GM12865 (cell line): ENCODE results near the gene LAMB3.

ENCODE experiments used
- DNase-seq: peaks from one replicate; pipeline ENCODE4 v3.0.0; 2010; ENCODE audit warnings: low read depth
- H3K4me3 ChIP-seq: 2 replicates; pipeline ENCODE4 v1.5.1; 2011; ENCODE audit warnings: mild to moderate bottlenecking, low read depth, low read length, control low read depth
- TF ChIP-seq, protein P1 (sequence below): IDR thresholded peaks from 2 replicates; pipeline ENCODE4 v1.5.1; 2011; ENCODE audit warnings: low read length, control low read depth, low read depth, inconsistent platforms; ENCODE audit not compliant: insufficient read depth; ENCODE audit errors: missing control alignments

LAMB3 gene

DNA sequence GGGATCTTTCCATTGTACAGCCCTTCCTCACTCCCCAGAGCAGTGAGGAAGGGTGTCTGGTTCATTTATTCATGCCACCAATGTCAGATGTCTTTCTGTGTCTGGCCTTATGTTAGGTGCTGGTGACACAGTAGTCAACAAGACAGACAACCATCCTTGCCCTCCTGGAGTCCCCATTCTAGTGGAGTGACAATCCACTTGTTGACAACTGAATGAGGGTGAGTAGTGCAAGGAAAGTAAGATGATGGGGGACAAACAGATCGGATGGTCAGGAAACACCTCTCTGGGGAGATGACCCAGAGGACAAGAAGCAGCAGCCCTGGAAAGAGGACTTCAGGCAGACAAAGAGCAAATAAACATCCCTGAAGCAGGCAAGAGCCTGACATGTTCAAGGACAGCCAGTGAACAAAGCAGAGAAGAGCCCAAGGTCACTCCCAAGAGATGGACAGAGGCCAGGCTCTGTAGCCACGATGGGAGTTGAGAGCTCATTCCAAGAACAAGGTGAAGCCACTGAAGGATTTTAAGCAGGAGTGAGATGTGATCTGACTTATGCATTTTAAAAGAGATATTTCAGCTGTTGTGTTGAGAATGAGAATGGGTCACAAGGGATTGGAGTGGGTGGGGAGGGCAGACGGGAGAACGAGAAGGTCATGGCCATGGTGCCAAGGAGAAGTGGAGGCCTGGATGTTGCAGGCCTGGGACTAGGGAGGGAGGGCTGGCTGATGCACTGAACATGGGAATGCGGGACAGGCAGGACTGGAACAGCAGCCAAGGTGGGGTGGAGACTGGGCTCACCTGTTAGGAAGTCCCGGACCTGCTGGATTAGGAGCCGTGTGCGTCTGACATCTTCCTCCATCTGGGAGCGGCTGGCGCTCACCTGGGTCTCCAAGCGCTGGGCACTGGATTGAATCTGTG, 30.2 kb downstream of the LAMB3 start:
- TF ChIP-seq, protein P1, sequence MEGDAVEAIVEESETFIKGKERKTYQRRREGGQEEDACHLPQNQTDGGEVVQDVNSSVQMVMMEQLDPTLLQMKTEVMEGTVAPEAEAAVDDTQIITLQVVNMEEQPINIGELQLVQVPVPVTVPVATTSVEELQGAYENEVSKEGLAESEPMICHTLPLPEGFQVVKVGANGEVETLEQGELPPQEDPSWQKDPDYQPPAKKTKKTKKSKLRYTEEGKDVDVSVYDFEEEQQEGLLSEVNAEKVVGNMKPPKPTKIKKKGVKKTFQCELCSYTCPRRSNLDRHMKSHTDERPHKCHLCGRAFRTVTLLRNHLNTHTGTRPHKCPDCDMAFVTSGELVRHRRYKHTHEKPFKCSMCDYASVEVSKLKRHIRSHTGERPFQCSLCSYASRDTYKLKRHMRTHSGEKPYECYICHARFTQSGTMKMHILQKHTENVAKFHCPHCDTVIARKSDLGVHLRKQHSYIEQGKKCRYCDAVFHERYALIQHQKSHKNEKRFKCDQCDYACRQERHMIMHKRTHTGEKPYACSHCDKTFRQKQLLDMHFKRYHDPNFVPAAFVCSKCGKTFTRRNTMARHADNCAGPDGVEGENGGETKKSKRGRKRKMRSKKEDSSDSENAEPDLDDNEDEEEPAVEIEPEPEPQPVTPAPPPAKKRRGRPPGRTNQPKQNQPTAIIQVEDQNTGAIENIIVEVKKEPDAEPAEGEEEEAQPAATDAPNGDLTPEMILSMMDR = no peak
- H3K4me3 ChIP-seq = no peak overlapping the region
- DNase-seq = no peak

DNA sequence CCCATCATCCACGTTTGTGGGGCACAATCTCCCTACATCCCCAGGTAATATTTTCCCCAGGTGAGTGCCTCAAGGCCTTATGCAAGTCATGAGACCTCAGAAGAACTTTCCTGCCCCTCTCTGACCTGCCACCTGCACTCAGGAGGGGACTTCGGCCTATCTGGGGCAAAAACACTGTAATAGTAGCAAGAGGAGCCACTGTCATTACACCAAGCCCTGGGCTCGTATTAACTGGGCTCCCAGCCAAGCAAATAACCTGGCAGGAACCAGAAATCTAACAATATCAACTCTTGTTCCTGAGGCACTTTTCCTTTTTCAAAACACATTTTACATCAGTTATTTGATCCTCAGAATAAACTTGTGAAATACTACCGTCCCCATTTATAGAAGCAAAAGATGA, 30.9 kb downstream of the LAMB3 start:
- TF ChIP-seq, protein P1 = no peak
- no peak for DNase-seq
- H3K4me3 ChIP-seq = no peak overlapping the region

DNA sequence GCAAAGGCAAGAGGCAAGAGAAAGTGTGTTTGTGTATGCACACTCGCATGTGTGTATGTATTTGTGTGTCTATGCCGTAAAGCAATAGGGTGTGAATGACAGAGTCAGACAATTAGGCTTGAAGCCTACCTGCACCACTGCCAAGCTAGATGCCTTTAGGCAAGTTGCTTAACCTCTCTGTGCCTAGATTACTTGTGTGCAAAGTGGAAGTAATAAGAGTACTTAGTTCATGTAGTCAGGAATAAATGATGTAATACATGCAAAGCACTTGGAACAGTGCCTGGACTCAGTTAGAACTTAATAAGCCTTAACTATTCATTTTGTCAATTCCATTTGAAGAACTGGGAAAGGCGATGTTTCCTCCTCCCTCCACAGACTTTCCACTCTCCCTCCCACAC, 31.7 kb downstream of the LAMB3 start:
- H3K4me3 ChIP-seq = no peak overlapping the region
- TF ChIP-seq, protein P1 = no peak
- DNase-seq = no peak

DNA sequence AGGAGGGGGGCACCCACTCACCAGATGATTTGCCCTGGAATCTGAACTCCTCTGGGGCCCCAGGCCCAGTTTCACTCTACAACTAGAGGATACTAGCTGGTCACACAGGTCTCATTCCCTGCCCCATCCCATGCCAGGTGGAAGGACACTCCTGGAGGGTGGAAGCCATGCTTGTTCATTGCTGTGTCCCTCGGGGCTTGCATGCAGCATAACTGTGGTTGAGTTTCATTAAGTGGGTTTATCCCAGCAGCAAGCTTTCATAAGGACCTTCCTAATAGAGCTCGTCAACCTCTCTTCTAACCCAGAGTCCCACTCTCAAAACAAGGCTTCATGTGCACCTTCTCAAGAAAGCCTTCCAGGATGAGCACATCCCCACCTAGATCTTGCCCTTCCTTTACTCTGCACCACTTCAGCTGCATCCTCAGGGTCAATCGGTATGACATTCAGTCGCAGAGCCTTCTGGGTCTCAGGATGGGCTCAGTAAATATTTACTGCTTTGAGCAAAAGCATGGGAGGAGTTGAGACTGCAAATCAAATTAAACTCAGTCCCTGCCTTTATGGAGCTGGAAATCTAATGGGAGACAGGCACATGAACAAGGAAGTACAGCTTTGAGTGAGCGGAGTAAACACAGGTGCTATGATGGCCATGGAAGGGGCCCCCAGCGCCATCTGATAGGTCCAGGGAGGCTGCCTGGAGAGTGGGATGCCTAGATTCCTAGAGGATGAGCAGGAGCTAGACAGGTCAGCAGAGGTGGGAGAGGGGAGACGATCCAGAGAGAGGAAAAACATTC, 32.3 kb downstream of the LAMB3 start:
- TF ChIP-seq, protein P1 = no peak
- H3K4me3 ChIP-seq = no peak overlapping the region
- DNase-seq = no peak

DNA sequence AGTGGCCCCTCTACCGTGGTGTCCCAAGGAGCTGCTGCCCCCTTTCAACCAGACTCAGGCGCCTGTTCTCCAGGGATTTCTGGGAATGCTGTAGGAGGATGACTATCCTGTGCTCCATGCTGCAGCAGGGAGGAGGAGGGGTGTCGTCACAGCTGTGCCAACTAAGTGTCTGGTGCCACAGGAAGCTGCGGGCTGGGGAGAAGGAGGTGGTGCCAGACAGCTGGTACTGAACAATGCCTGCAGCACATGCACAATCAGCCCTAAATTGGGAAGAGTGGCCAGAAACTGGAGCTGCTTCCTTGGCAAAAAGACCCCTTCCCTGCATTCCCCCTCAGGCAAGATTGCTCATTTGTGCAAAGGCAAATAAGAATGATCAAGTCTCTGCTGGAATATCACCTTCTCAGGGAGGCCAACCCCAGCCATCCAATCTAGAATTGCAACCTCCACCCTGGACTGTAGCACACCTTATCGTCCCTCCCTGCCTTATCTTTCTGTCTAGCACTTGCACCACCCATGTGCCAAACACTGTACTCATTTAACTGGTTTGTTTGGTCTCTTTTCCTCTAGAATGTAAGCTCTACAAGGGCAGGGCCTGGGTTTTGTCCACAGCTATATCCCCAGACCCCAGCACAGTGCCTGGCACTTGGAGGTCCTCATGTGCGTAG, 33.3 kb downstream of the LAMB3 start:
- no peak for DNase-seq
- no peak overlapping the region for H3K4me3 ChIP-seq
- TF ChIP-seq, protein P1 = no peak

DNA sequence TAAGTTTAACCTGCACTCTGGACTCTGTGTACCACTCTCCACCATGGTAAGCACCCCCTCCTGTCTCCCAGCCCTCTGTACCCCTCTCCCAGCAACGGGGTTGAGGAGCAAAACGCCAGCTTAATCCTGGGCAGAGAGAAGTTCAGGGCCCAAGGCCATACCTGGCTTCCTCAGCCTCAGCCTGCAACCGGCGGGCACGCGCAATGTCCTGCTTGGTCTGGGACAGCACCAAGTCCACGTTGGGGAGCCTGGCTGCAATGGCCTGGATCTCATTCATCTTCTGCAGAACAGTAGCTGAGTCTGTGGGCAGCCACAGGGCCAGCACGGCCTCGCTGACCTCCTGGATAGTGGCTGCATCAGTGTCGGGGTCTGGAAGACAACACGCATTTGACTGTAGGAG, 33.9 kb downstream of the LAMB3 start:
- H3K4me3 ChIP-seq = no peak overlapping the region
- no peak for DNase-seq
- TF ChIP-seq, protein P1 = no peak
